ENCODE data around the gene PFKFB3. TPM values are rescaled to one million over a fixed set of nuclear protein-coding genes. Genes with fewer than 3 reads are reported as not detected.

PFKFB3 gene
- total and polyA plus RNA-seq, 9 of the 15 experiments (the other 6 are each of a cell fraction or from before 2014, with no cell fraction given): 0.46 to 21.6 (median 7.8) TPM

DNA sequence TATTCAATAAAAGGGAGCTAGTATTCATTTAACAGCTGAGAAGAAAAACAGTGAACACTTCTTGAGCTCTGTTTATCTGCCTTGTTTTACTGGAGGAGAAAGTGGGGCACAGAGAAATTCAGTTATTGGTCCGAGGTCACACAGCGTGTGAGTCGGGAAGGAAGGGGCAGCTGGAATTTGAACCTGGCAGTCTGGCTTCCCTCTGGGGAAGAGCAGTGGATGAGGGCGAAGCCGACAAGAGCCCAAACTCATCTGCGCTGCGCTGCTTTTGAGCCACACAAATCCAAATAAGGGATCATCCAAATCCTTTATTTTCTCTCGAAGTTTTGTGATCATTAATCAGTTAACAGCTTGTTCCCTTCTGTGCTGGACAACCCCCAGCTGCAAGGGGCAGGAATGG lies 23.7 kb upstream of the PFKFB3 start:
- TF ChIP-seq ZNF23 (CRISPR knock-in tag; IDR thresholded peaks at IDR 0.05): no peak
- H3K9me1 ChIP-seq (ENCODE audit: control insufficient read depth, insufficient read depth, low read length): peaks cover 3% of the 10 kb centered on the region
- ATAC-seq (no peak), DNase-seq (ENCODE audit: extremely low read depth in 1 of 4, low spot score in 3 of 4) (no peak), FAIRE-seq (no peak)
- no TSS peak for BruUV-seq (replicated peaks)
- H2AFZ ChIP-seq (ENCODE audit: low read depth, low read length): no peak overlapping the region
- H3K9me3 ChIP-seq (replicated peaks; ENCODE audit: control insufficient read depth, insufficient read depth, low read depth, low read length): no peaks in the 10 kb centered on the region
- H3K27ac ChIP-seq (ENCODE audit: extremely low read depth, low read depth, low read length): no peak overlapping the region
- 80% methylated on average over 8 of the region's 8 CpGs for WGBS (ENCODE audit: insufficient coverage, low coverage, missing lambda C conversion rate)
- H3K27me3 ChIP-seq (ENCODE audit: control insufficient read depth in 2 of 2, insufficient read depth in 2 of 2, low read length in 2 of 2): no peaks in the 10 kb centered on the region
- POLR2A ChIA-PET: interaction anchor here (0.7 to 1.6 kb wide), 2 partner anchors 11 to 754 kb away, joined by 3 to 9 read pairs; no protein-coding TSS in a partner anchor
- H4K20me1 ChIP-seq (replicated peaks; ENCODE audit: control insufficient read depth, insufficient read depth, low read length): peaks cover 56% of the 10 kb centered on the region
- intact Hi-C loops (cut with micrococcal nuclease) (no loop called here), in situ Hi-C loops (cut with MboI) (no loop called here)
- CTCF ChIA-PET (ENCODE audit: low intra/inter-chr PET ratio): no interaction called here
- H3K4me2 ChIP-seq (ENCODE audit: insufficient read depth, low read length): no peak overlapping the region
- peaks cover 41% of the 10 kb centered on the region for H3K79me2 ChIP-seq (ENCODE audit: control insufficient read depth, insufficient read depth, low read length)
- H3K36me3 ChIP-seq (ENCODE audit: control insufficient read depth, insufficient read depth, low read length): peaks cover 9% of the 10 kb centered on the region; the same call in 1 of the 3 replicates
- no peak overlapping the region for H3K4me3 ChIP-seq
- no peak overlapping the region; a peak in 1 of 4 replicates for H3K9ac ChIP-seq (ENCODE audit: insufficient read depth in 1 of 2, low read depth in 2 of 2, low read length in 2 of 2)
- H3K4me1 ChIP-seq (replicated peaks in 1 of 2; ENCODE audit: control insufficient read depth in 2 of 2, insufficient read depth in 2 of 2, low read length in 2 of 2): peaks cover 0 to 25% of the 10 kb centered on the region in 2 experiments; a peak in 2 of 5 replicates

- no peak overlapping the region for H2AFZ ChIP-seq (ENCODE audit: low read depth, low read length)
- no TSS peak for BruUV-seq (replicated peaks)
- DNase-seq (ENCODE audit: extremely low read depth in 1 of 4, low spot score in 3 of 4): no peak
- H3K9ac ChIP-seq (ENCODE audit: insufficient read depth in 1 of 2, low read depth in 2 of 2, low read length in 2 of 2): no peak overlapping the region
- in situ Hi-C loops (cut with MboI): no loop called here
- no peak for ATAC-seq
- ChIA-PET CTCF (ENCODE audit: low intra/inter-chr PET ratio) (no interaction called here), POLR2A (interaction anchor here (0.6 kb wide), 1 partner anchor 240 kb away, joined by 3 read pairs; no protein-coding TSS in a partner anchor)
- peaks cover 5% of the 10 kb centered on the region; the same call in 1 of the 3 replicates for H3K36me3 ChIP-seq (ENCODE audit: control insufficient read depth, insufficient read depth, low read length)
- H3K4me3 ChIP-seq: no peak overlapping the region
- 68% methylated on average over 4 of the region's 4 CpGs for WGBS (ENCODE audit: insufficient coverage, low coverage, missing lambda C conversion rate)
- H3K79me2 ChIP-seq (ENCODE audit: control insufficient read depth, insufficient read depth, low read length): peaks cover 31% of the 10 kb centered on the region
- H3K27me3 ChIP-seq (ENCODE audit: control insufficient read depth in 2 of 2, insufficient read depth in 2 of 2, low read length in 2 of 2): no peaks in the 10 kb centered on the region
- no peaks in the 10 kb centered on the region for H3K9me3 ChIP-seq (replicated peaks; ENCODE audit: control insufficient read depth, insufficient read depth, low read depth, low read length)
- TF ChIP-seq MLLT1 (IDR thresholded peaks at IDR 0.05) (no peak), SNIP1 (IDR thresholded peaks at IDR 0.05; ENCODE audit: low read depth) (no peak), ZNF717 (CRISPR knock-in tag; IDR thresholded peaks at IDR 0.05) (no peak), ARID1B (IDR thresholded peaks at IDR 0.05) (no peak), RAD51 (IDR thresholded peaks at IDR 0.05; ENCODE audit: borderline replicate concordance, low read depth) (peak; percentile 20; the same call in 1 of the 2 replicates), ZNF121 (CRISPR knock-in tag; conservative IDR thresholded peaks at IDR 0.05) (peak; percentile 88), ZNF644 (tag; IDR thresholded peaks at IDR 0.05; ENCODE audit: low read depth) (no peak)
- TF ChIP-seq, protein P1, sequence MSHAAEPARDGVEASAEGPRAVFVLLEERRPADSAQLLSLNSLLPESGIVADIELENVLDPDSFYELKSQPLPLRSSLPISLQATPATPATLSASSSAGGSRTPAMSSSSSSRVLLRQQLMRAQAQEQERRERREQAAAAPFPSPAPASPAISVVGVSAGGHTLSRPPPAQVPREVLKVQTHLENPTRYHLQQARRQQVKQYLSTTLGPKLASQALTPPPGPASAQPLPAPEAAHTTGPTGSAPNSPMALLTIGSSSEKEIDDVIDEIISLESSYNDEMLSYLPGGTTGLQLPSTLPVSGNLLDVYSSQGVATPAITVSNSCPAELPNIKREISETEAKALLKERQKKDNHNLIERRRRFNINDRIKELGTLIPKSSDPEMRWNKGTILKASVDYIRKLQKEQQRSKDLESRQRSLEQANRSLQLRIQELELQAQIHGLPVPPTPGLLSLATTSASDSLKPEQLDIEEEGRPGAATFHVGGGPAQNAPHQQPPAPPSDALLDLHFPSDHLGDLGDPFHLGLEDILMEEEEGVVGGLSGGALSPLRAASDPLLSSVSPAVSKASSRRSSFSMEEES (CRISPR knock-in tag; IDR thresholded peaks at IDR 0.05): peak; percentile 59
- H3K27ac ChIP-seq (ENCODE audit: extremely low read depth, low read depth, low read length): no peak overlapping the region
- intact Hi-C loops (cut with micrococcal nuclease): no loop called here
- FAIRE-seq: no peak
- H3K4me2 ChIP-seq (ENCODE audit: insufficient read depth, low read length): no peak overlapping the region
- H3K9me1 ChIP-seq (ENCODE audit: control insufficient read depth, insufficient read depth, low read length): peaks cover 3% of the 10 kb centered on the region
- H3K4me1 ChIP-seq (replicated peaks in 1 of 2; ENCODE audit: control insufficient read depth in 2 of 2, insufficient read depth in 2 of 2, low read length in 2 of 2): peaks cover 6 to 23% of the 10 kb centered on the region in 2 experiments; a peak in 3 of 5 replicates
- peaks cover 50% of the 10 kb centered on the region for H4K20me1 ChIP-seq (replicated peaks; ENCODE audit: control insufficient read depth, insufficient read depth, low read length)
These were observed 22.1 kb upstream of the PFKFB3 start for GRCh38 chr10:6180480-6181110.
